Pulmonary artery endothelial cell (primary cell): ENCODE data around the gene TNFRSF12A. TPM values are rescaled to one million over a fixed set of nuclear protein-coding genes. Genes with fewer than 3 reads are reported as not detected.
"Not testable (repeated sequence)": the region's sequence is repeated elsewhere in the genome, so short reads cannot be mapped to it uniquely, and the experiment has no call there.

Source experiments
- DNase-seq: peaks from one replicate; pipeline ENCODE4 v3.0.0-alpha.2; 2011; ENCODE audit warnings: low read depth, low spot score
- total RNA-seq: library from RNA; depleted of rRNA; stranded (reverse); fragments of >200 nt; gene quantifications from 2 replicates; pipeline ENCODE4 v1.2.3, GENCODE V29; 2014

Gene TNFRSF12A
- total RNA-seq, 1 donor from 2014 or later, result 158 TPM

- DNase-seq, result no peak
Observed at GRCh38 chr16:3047387-3047720, 27.2 kb downstream of the TNFRSF12A start.

GRCh38 chr16:3049921-3050481 lies 29.8 kb downstream of the TNFRSF12A start:
- no peak for DNase-seq

GRCh38 chr16:3050487-3050886 lies 30.3 kb downstream of the TNFRSF12A start:
- DNase-seq, result no peak

GRCh38 chr16:3051009-3051408 lies 30.8 kb downstream of the TNFRSF12A start:
- no peak for DNase-seq

GRCh38 chr16:3051494-3051893 lies 31.3 kb downstream of the TNFRSF12A start:
- no peak for DNase-seq

- DNase-seq, result not testable (repeated sequence)
Observed at GRCh38 chr16:3052571-3053329, 32.6 kb downstream of the TNFRSF12A start.

- DNase-seq, result not testable (repeated sequence)
Observed at GRCh38 chr16:3053330-3053710, 33.2 kb downstream of the TNFRSF12A start.

GRCh38 chr16:3054965-3055733 lies 35.0 kb downstream of the TNFRSF12A start:
- DNase-seq, result no peak

GRCh38 chr16:3055734-3056115 lies 35.6 kb downstream of the TNFRSF12A start:
- not testable (repeated sequence) for DNase-seq

GRCh38 chr16:3056336-3057180 lies 36.4 kb downstream of the TNFRSF12A start:
- DNase-seq, result no peak

- DNase-seq, result no peak
Observed at GRCh38 chr16:3057181-3058138, 37.3 kb downstream of the TNFRSF12A start.

- no peak for DNase-seq
Observed at GRCh38 chr16:3058139-3059030, 38.2 kb downstream of the TNFRSF12A start.

- peak; percentile 30 for DNase-seq
Observed at GRCh38 chr16:3059041-3059722, 39.0 kb downstream of the TNFRSF12A start.

- no peak for DNase-seq
Observed at GRCh38 chr16:3059723-3060242, 39.6 kb downstream of the TNFRSF12A start.

- DNase-seq, result no peak
Observed at GRCh38 chr16:3060339-3061127, 40.4 kb downstream of the TNFRSF12A start.

- DNase-seq, result no peak
Observed at GRCh38 chr16:3062553-3062952, 42.4 kb downstream of the TNFRSF12A start.

- no peak for DNase-seq
Observed at GRCh38 chr16:3063625-3064386, 43.6 kb downstream of the TNFRSF12A start.
